Hepatocyte (in vitro differentiated cells): ENCODE results near the gene PITX2. TPM values are rescaled to one million over a fixed set of nuclear protein-coding genes. Genes with fewer than 3 reads are reported as not detected.
A peak's percentile ranks its signal among the peaks of the same experiment; 100 is the strongest.

ENCODE experiments used
- DNase-seq: peaks from one replicate; pipeline ENCODE4 v3.0.0-alpha.2; 2016; ENCODE audit warnings: low spot score
- H2AFZ ChIP-seq: fragments of 200-600 bp; sonication (generic); 2 replicates; pipeline ENCODE4 v1.6.0; 2016; ENCODE audit warnings: antibody characterized with exemption, mild to moderate bottlenecking
- H3K27ac ChIP-seq: fragments of 200-600 bp; sonication (generic); 2 replicates; pipeline ENCODE4 v1.5.1; 2016; ENCODE audit warnings: mild to moderate bottlenecking
- H3K27me3 ChIP-seq: fragments of 200-600 bp; sonication (generic); 2 replicates; pipeline ENCODE4 v1.6.1; 2016
- H3K36me3 ChIP-seq: fragments of 200-600 bp; sonication (generic); replicated peaks from 2 replicates; pipeline ENCODE4 v1.5.1; 2016; ENCODE audit warnings: low read depth; ENCODE audit not compliant: insufficient read depth
- H3K4me1 ChIP-seq: fragments of 200-600 bp; sonication (generic); 2 replicates; pipeline ENCODE4 v1.5.1; 2016; ENCODE audit warnings: mild to moderate bottlenecking, moderate library complexity; ENCODE audit not compliant: insufficient read depth
- H3K4me2 ChIP-seq: fragments of 200-600 bp; sonication (generic); 2 replicates; pipeline ENCODE4 v1.6.0; 2016
- H3K4me3 ChIP-seq: fragments of 200-600 bp; sonication (generic); 2 replicates; pipeline ENCODE4 v1.5.1; 2016; ENCODE audit warnings: mild to moderate bottlenecking
- H3K79me2 ChIP-seq: fragments of 200-600 bp; sonication (generic); 2 replicates; pipeline ENCODE4 v1.6.0; 2017; ENCODE audit warnings: mild to moderate bottlenecking
- H3K9me2 ChIP-seq: fragments of 200-600 bp; sonication (generic); replicated peaks from 2 replicates; pipeline ENCODE4 v1.6.0; 2017; ENCODE audit warnings: mild to moderate bottlenecking; ENCODE audit not compliant: insufficient read depth
- H3K9me3 ChIP-seq: fragments of 200-600 bp; sonication (generic); 2 replicates; pipeline ENCODE4 v1.5.1; 2016; ENCODE audit warnings: low read depth, mild to moderate bottlenecking
- H4K20me1 ChIP-seq: fragments of 200-600 bp; sonication (generic); 2 replicates; pipeline ENCODE4 v1.6.0; 2016; ENCODE audit warnings: mild to moderate bottlenecking; ENCODE audit not compliant: insufficient read depth, poor library complexity, severe bottlenecking
- EZH2 ChIP-seq: fragments of 200-600 bp; sonication (generic); IDR thresholded peaks from 2 replicates; pipeline ENCODE4 v1.6.1; 2016; ENCODE audit warnings: antibody characterized with exemption, mild to moderate bottlenecking, borderline replicate concordance
- EZH2phosphoT487 ChIP-seq: fragments of 200-600 bp; sonication (generic); IDR thresholded peaks from one replicate; pipeline ENCODE4 v1.6.1; 2018; ENCODE audit warnings: antibody characterized with exemption, mild to moderate bottlenecking, low read depth, moderate library complexity; ENCODE audit not compliant: unreplicated experiment, severe bottlenecking
- WGBS: methylation state at CpG from one replicate; pipeline ENCODE4 v1.1.6; 2016; ENCODE audit warnings: low lambda C conversion rate; ENCODE audit errors: missing lambda C conversion rate; 5-methylcytosine and 5-hydroxymethylcytosine counted together
- polyA plus RNA-seq: library from polyadenylated mRNA; unstranded; fragments of >200 nt; fragmentation: Nextera tagmentation; extraction: Ambion mirVana; gene quantifications from 2 replicates; pipeline ENCODE4 v1.2.1, GENCODE V29; 2016
- total RNA-seq: library from RNA; depleted of rRNA; stranded (reverse); fragments of >200 nt; gene quantifications from 2 replicates; pipeline ENCODE4 v1.2.3, GENCODE V29; 2014
- TF ChIP-seq, protein P1 (sequence below): fragments of 200-600 bp; sonication (generic); IDR thresholded peaks from 2 replicates; pipeline ENCODE4 v1.5.1; 2016; ENCODE audit warnings: antibody characterized with exemption, mild to moderate bottlenecking; ENCODE audit not compliant: poor library complexity

PITX2 gene
- total and polyA plus RNA-seq, 2 experiments from 2014 or later, result 80.5 to 147 TPM

- no peaks in the 10 kb centered on the region for H3K9me2 ChIP-seq
- peak overlapping the region; percentile 57 for H2AFZ ChIP-seq
- no peaks in the 10 kb centered on the region for H4K20me1 ChIP-seq
- H3K79me2 ChIP-seq, result peaks cover 68% of the 10 kb centered on the region
- 11% methylated on average over 12 of the region's 12 CpGs for WGBS
- peak overlapping the region; percentile 41 for H3K4me3 ChIP-seq
- H3K4me1 ChIP-seq, result peaks cover 4% of the 10 kb centered on the region
- no peak for DNase-seq
- TF ChIP-seq EZH2 (no peak), EZH2phosphoT487 (no peak)
- TF ChIP-seq, protein P1, sequence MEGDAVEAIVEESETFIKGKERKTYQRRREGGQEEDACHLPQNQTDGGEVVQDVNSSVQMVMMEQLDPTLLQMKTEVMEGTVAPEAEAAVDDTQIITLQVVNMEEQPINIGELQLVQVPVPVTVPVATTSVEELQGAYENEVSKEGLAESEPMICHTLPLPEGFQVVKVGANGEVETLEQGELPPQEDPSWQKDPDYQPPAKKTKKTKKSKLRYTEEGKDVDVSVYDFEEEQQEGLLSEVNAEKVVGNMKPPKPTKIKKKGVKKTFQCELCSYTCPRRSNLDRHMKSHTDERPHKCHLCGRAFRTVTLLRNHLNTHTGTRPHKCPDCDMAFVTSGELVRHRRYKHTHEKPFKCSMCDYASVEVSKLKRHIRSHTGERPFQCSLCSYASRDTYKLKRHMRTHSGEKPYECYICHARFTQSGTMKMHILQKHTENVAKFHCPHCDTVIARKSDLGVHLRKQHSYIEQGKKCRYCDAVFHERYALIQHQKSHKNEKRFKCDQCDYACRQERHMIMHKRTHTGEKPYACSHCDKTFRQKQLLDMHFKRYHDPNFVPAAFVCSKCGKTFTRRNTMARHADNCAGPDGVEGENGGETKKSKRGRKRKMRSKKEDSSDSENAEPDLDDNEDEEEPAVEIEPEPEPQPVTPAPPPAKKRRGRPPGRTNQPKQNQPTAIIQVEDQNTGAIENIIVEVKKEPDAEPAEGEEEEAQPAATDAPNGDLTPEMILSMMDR, result no peak
- H3K27me3 ChIP-seq, result peaks cover 68% of the 10 kb centered on the region
- H3K27ac ChIP-seq, result peak overlapping the region; percentile 91
- H3K36me3 ChIP-seq, result no peaks in the 10 kb centered on the region
- H3K9me3 ChIP-seq, result no peaks in the 10 kb centered on the region
- H3K4me2 ChIP-seq, result peak overlapping the region; percentile 91
Observed at GRCh38 chr4:110636171-110636679, 13.3 kb upstream of the PITX2 start.

- H3K4me2 ChIP-seq, result peak overlapping the region; percentile 91
- no peaks in the 10 kb centered on the region for H3K9me3 ChIP-seq
- H3K36me3 ChIP-seq, result no peaks in the 10 kb centered on the region
- no peaks in the 10 kb centered on the region for H4K20me1 ChIP-seq
- no peak for DNase-seq
- H3K4me3 ChIP-seq, result peak overlapping the region; percentile 41
- peaks cover 75% of the 10 kb centered on the region for H3K79me2 ChIP-seq
- no peak overlapping the region for H2AFZ ChIP-seq
- H3K27me3 ChIP-seq, result peaks cover 61% of the 10 kb centered on the region
- H3K9me2 ChIP-seq, result no peaks in the 10 kb centered on the region
- no peak for TF ChIP-seq EZH2
- peak; percentile 70 for TF ChIP-seq EZH2phosphoT487
- TF ChIP-seq, protein P1, result no peak
- peak overlapping the region; percentile 91 for H3K27ac ChIP-seq
- WGBS, result 33% methylated on average over 7 of the region's 7 CpGs
- H3K4me1 ChIP-seq, result peaks cover 4% of the 10 kb centered on the region
Observed at GRCh38 chr4:110635163-110635865, 12.4 kb upstream of the PITX2 start.

DNA sequence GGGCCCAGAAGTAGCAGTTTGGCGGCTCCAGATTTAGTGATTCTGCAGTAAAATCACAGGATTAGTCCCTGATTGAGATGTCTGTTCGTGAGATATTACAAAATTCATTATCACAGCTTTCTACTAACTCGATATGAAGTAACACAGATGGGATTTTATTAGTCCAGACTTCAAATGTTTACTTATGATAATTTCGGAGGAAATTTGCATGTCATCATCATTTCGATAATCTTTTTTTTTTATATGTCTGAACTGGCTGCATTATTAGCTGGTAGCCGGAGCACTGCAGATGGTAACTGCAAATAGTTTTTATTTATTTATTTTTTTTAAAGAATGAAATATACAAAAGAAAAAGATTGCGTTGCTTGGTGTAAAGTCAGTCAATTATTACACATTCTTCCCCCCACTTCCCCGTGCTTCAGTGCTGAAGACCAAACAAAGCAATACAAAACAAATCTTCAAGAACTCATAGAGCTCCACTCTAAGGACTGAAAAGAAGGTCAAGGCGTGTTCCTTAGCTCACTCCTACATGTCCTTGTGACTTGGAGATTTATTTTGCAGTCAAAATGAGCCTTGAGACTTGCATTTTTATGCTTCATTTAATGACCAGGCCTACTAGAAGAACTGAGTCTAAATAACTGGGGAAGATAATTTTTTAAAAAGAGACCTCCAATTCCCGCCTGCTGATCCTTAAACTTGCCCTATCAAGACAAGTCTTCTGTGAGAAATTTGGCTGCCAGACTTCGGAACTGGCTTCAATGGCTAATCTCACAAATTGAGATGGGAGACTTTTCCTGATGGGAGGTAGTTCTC lies 11.7 kb upstream of the PITX2 start:
- Histone ChIP-seq H3K4me1 (peaks cover 4% of the 10 kb centered on the region), H3K9me2 (no peaks in the 10 kb centered on the region), H3K9me3 (no peaks in the 10 kb centered on the region), H3K4me2 (peak overlapping the region; percentile 91), H3K27me3 (peaks cover 61% of the 10 kb centered on the region), H3K79me2 (peaks cover 80% of the 10 kb centered on the region), H3K36me3 (no peaks in the 10 kb centered on the region), H4K20me1 (no peaks in the 10 kb centered on the region), H3K4me3 (peak overlapping the region; percentile 41), H2AFZ (peak overlapping the region; percentile 31), H3K27ac (peak overlapping the region; percentile 91)
- DNase-seq, result no peak
- WGBS, result 37% methylated on average over 11 of the region's 11 CpGs
- peak; percentile 60 for TF ChIP-seq EZH2phosphoT487
- TF ChIP-seq, protein P1, result no peak
